Kidney epithelial cell (primary cell): ENCODE measurements around the gene FMNL2. TPM values are rescaled to one million over a fixed set of nuclear protein-coding genes. Genes with fewer than 3 reads are reported as not detected.
"Not testable (repeated sequence)": the region's sequence is repeated elsewhere in the genome, so short reads cannot be mapped to it uniquely, and the experiment has no call there.

Experiments
- DNase-seq: peaks from one replicate; pipeline ENCODE4 v3.0.0-alpha.2; 2010; ENCODE audit warnings: low read depth
- H3K27me3 ChIP-seq: 2 replicates; pipeline ENCODE4 v1.6.0; 2011; ENCODE audit warnings: low read length; ENCODE audit not compliant: control insufficient read depth, insufficient read depth
- H3K36me3 ChIP-seq: 2 replicates; pipeline ENCODE4 v1.5.1; 2011; ENCODE audit warnings: low read length; ENCODE audit not compliant: control insufficient read depth, insufficient read depth
- H3K4me3 ChIP-seq: 2 replicates; pipeline ENCODE4 v1.5.1; 2011; ENCODE audit warnings: low read depth, mild to moderate bottlenecking, control low read depth, low read length
- total RNA-seq: library from RNA; depleted of rRNA; stranded (reverse); fragments of >200 nt; gene quantifications from 2 replicates; pipeline ENCODE4 v1.2.3, GENCODE V29; 2015
- TF ChIP-seq, protein P1 (sequence below): IDR thresholded peaks from 2 replicates; pipeline ENCODE4 v1.5.1; 2011; ENCODE audit warnings: mild to moderate bottlenecking, moderate library complexity, low read length, control low read depth, inconsistent platforms; ENCODE audit not compliant: insufficient read depth, poor library complexity, severe bottlenecking

Gene FMNL2
- total RNA-seq, 1 donor from 2014 or later = 68.0 TPM

- no peak overlapping the region for H3K4me3 ChIP-seq
- TF ChIP-seq, protein P1, sequence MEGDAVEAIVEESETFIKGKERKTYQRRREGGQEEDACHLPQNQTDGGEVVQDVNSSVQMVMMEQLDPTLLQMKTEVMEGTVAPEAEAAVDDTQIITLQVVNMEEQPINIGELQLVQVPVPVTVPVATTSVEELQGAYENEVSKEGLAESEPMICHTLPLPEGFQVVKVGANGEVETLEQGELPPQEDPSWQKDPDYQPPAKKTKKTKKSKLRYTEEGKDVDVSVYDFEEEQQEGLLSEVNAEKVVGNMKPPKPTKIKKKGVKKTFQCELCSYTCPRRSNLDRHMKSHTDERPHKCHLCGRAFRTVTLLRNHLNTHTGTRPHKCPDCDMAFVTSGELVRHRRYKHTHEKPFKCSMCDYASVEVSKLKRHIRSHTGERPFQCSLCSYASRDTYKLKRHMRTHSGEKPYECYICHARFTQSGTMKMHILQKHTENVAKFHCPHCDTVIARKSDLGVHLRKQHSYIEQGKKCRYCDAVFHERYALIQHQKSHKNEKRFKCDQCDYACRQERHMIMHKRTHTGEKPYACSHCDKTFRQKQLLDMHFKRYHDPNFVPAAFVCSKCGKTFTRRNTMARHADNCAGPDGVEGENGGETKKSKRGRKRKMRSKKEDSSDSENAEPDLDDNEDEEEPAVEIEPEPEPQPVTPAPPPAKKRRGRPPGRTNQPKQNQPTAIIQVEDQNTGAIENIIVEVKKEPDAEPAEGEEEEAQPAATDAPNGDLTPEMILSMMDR = no peak
- DNase-seq = no peak
- H3K36me3 ChIP-seq = no peaks in the 10 kb centered on the region
- no peaks in the 10 kb centered on the region for H3K27me3 ChIP-seq
Measured at GRCh38 chr2:152322222-152322621, 12.8 kb upstream of the FMNL2 start.

DNA sequence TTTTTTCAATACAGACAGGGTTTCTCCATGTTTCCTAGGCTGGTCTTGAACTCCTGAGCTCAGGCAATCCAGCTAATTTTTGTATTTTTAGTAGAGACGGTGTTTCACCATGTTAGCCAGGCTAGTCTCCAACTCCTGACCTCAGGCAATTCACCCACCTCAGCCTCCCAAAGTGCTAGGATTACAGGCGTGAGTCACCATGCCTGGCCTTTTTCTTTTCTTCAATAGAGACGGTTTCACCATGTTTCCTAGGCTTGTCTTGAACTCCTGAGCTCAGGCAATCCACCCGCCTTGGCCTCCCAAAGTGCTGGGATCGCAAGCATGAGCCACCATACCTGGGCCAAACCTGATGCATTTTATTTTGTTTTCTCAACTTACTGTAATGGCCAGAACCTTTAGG lies 9.8 kb upstream of the FMNL2 start:
- H3K27me3 ChIP-seq, H3K4me3 ChIP-seq, H3K36me3 ChIP-seq, DNase-seq: not testable (repeated sequence)

- DNase-seq = no peak
- Histone ChIP-seq H3K36me3 (no peaks in the 10 kb centered on the region), H3K27me3 (no peaks in the 10 kb centered on the region), H3K4me3 (no peak overlapping the region)
- TF ChIP-seq, protein P1 = no peak
Measured at GRCh38 chr2:152326710-152327109, 8.3 kb upstream of the FMNL2 start.

- H3K36me3 ChIP-seq = no peaks in the 10 kb centered on the region
- no peak overlapping the region for H3K4me3 ChIP-seq
- TF ChIP-seq, protein P1 = no peak
- no peak for DNase-seq
- no peaks in the 10 kb centered on the region for H3K27me3 ChIP-seq
Measured at GRCh38 chr2:152328013-152328412, 7.0 kb upstream of the FMNL2 start.

- no peaks in the 10 kb centered on the region for H3K36me3 ChIP-seq
- TF ChIP-seq, protein P1 = no peak
- DNase-seq = no peak
Measured at GRCh38 chr2:152330235-152330866, 4.6 kb upstream of the FMNL2 start.

GRCh38 chr2:152334701-152335015 lies 316 bp upstream of the FMNL2 start:
- Histone ChIP-seq H3K27me3 (no peaks in the 10 kb centered on the region), H3K4me3 (peak overlapping the region; percentile 95), H3K36me3 (no peaks in the 10 kb centered on the region)
- DNase-seq = no peak
- TF ChIP-seq, protein P1 = no peak

More at GRCh38 chr2:152330235-152330866, 4.6 kb upstream of the FMNL2 start:
- Histone ChIP-seq H3K4me3 (no peak overlapping the region), H3K27me3 (no peaks in the 10 kb centered on the region)
